Measurements from ENCODE around the gene PLPPR5.

PLPPR5 gene

GRCh38 chr1:98874828-98875227 lies 129.8 kb downstream of the PLPPR5 start:
- Histone ChIP-seq H3K9me3 (ENCODE audit: insufficient read depth, low read length) (no peaks in the 10 kb centered on the region), H2AFZ (ENCODE audit: low read depth, low read length, severe bottlenecking) (no peak overlapping the region)

GRCh38 chr1:98870959-98871903 lies 133.4 kb downstream of the PLPPR5 start:
- H3K4me2 ChIP-seq (ENCODE audit: low read depth, low read length, poor library complexity, severe bottlenecking) = peak overlapping the region; percentile 69

More at GRCh38 chr1:98874828-98875227, 129.8 kb downstream of the PLPPR5 start:
- Histone ChIP-seq H3K9ac (ENCODE audit: low read length) (no peak overlapping the region), H3K79me2 (ENCODE audit: insufficient read depth, low read length) (no peaks in the 10 kb centered on the region), H3K9me2 (replicated peaks; ENCODE audit: insufficient read depth, low read length) (no peaks in the 10 kb centered on the region), H3K27ac (ENCODE audit: low read depth, low read length) (no peak overlapping the region), H3K27me3 (ENCODE audit: low read length) (no peaks in the 10 kb centered on the region), H3K36me3 (ENCODE audit: low read length) (no peaks in the 10 kb centered on the region), H4K20me1 (ENCODE audit: low read depth, low read length) (no peaks in the 10 kb centered on the region), H3F3A (ENCODE audit: insufficient read depth) (peaks cover 8% of the 10 kb centered on the region; the same call in 1 of the 2 replicates), H3K4me2 (ENCODE audit: low read depth, low read length, poor library complexity, severe bottlenecking) (no peak overlapping the region), H3K4me3 (ENCODE audit: insufficient read depth, low read length, poor library complexity, severe bottlenecking) (no peak overlapping the region)
- TF ChIP-seq CTCF (IDR thresholded peaks at IDR 0.05; ENCODE audit: insufficient read depth, low read length, poor library complexity, severe bottlenecking) (no peak), EZH2phosphoT487 (conservative IDR thresholded peaks at IDR 0.05; ENCODE audit: low read length) (no peak)

GRCh38 chr1:98865796-98866195 lies 138.9 kb downstream of the PLPPR5 start:
- H3K27me3 ChIP-seq (ENCODE audit: low read length) = no peaks in the 10 kb centered on the region
- no peaks in the 10 kb centered on the region for H4K20me1 ChIP-seq (ENCODE audit: low read depth, low read length)
- H3K27ac ChIP-seq (ENCODE audit: low read depth, low read length) = no peak overlapping the region
- H2AFZ ChIP-seq (ENCODE audit: low read depth, low read length, severe bottlenecking) = no peak overlapping the region
- no peaks in the 10 kb centered on the region for H3K36me3 ChIP-seq (ENCODE audit: low read length)
- H3K4me2 ChIP-seq (ENCODE audit: low read depth, low read length, poor library complexity, severe bottlenecking) = no peak overlapping the region
- H3F3A ChIP-seq (ENCODE audit: insufficient read depth) = peaks cover 4% of the 10 kb centered on the region; the same call in 1 of the 2 replicates
- H3K9ac ChIP-seq (ENCODE audit: low read length) = no peak overlapping the region
- H3K79me2 ChIP-seq (ENCODE audit: insufficient read depth, low read length) = no peaks in the 10 kb centered on the region
- no peak for TF ChIP-seq EZH2phosphoT487 (conservative IDR thresholded peaks at IDR 0.05; ENCODE audit: low read length)
- TF ChIP-seq CTCF (IDR thresholded peaks at IDR 0.05; ENCODE audit: insufficient read depth, low read length, poor library complexity, severe bottlenecking) = no peak
- H3K9me3 ChIP-seq (ENCODE audit: insufficient read depth, low read length) = peaks cover 10% of the 10 kb centered on the region; the same call in 1 of the 2 replicates
- H3K4me3 ChIP-seq (ENCODE audit: insufficient read depth, low read length, poor library complexity, severe bottlenecking) = no peak overlapping the region
- no peaks in the 10 kb centered on the region for H3K9me2 ChIP-seq (replicated peaks; ENCODE audit: insufficient read depth, low read length)

More at GRCh38 chr1:98870959-98871903, 133.4 kb downstream of the PLPPR5 start:
- Histone ChIP-seq H3K27ac (ENCODE audit: low read depth, low read length) (peak overlapping the region; percentile 78), H3K4me3 (ENCODE audit: insufficient read depth, low read length, poor library complexity, severe bottlenecking) (peak overlapping the region; percentile 43), H3K9me2 (replicated peaks; ENCODE audit: insufficient read depth, low read length) (no peaks in the 10 kb centered on the region), H3K9ac (ENCODE audit: low read length) (no peak overlapping the region), H3K27me3 (ENCODE audit: low read length) (no peaks in the 10 kb centered on the region), H2AFZ (ENCODE audit: low read depth, low read length, severe bottlenecking) (peak overlapping the region; percentile 84), H3K79me2 (ENCODE audit: insufficient read depth, low read length) (no peaks in the 10 kb centered on the region), H3F3A (ENCODE audit: insufficient read depth) (peaks cover 8% of the 10 kb centered on the region; the same call in 1 of the 2 replicates), H3K9me3 (ENCODE audit: insufficient read depth, low read length) (peaks cover 6% of the 10 kb centered on the region; the same call in 1 of the 2 replicates), H4K20me1 (ENCODE audit: low read depth, low read length) (no peaks in the 10 kb centered on the region), H3K36me3 (ENCODE audit: low read length) (no peaks in the 10 kb centered on the region)
- TF ChIP-seq EZH2phosphoT487 (conservative IDR thresholded peaks at IDR 0.05; ENCODE audit: low read length) (no peak), CTCF (IDR thresholded peaks at IDR 0.05; ENCODE audit: insufficient read depth, low read length, poor library complexity, severe bottlenecking) (no peak)

Measured in SU-DHL-6 (cell line).